Measurements from ENCODE around the gene CCT5. TPM values are rescaled to one million over a fixed set of nuclear protein-coding genes. Genes with fewer than 3 reads are reported as not detected.
"Not testable (repeated sequence)": the region's sequence is repeated elsewhere in the genome, so short reads cannot be mapped to it uniquely, and the experiment has no call there.

CCT5 gene
- total RNA-seq, 2 donors from 2014 or later = 110 to 135 TPM

DNA sequence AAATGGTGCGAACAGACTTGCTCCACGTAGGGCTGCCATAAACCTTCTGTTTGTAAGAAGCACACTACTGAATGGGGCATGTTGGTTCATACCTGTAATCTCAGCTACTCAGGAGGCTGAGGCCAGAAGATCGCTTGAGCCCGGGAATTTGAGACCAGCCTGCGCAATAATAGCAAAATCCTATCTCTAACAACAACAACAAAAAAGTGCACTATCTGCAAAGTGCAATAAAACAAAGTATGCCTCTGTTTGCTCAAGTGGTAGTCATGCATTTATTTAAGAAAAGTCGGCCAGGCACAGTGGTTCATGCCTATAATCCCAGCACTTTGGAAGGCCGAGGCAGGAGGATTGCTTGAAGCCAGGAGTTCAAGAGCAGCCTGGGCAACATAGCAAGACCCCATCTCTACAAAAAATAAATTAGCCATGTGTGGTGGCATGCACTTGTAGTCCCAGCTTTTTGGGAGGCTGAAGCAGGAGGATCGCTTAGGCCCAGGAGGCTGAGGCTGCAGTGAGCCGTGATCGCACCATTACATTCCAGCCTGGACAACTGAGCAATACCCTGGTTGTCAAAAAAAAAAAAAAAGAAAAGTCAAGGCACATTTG lies 5.6 kb upstream of the CCT5 start:
- ATAC-seq (ENCODE audit: insufficient number of reproducible peaks, low FRiP score, low read depth) (no peak), DNase-seq (ENCODE audit: low spot score) (no peak)
- TF ChIP-seq, protein P1, sequence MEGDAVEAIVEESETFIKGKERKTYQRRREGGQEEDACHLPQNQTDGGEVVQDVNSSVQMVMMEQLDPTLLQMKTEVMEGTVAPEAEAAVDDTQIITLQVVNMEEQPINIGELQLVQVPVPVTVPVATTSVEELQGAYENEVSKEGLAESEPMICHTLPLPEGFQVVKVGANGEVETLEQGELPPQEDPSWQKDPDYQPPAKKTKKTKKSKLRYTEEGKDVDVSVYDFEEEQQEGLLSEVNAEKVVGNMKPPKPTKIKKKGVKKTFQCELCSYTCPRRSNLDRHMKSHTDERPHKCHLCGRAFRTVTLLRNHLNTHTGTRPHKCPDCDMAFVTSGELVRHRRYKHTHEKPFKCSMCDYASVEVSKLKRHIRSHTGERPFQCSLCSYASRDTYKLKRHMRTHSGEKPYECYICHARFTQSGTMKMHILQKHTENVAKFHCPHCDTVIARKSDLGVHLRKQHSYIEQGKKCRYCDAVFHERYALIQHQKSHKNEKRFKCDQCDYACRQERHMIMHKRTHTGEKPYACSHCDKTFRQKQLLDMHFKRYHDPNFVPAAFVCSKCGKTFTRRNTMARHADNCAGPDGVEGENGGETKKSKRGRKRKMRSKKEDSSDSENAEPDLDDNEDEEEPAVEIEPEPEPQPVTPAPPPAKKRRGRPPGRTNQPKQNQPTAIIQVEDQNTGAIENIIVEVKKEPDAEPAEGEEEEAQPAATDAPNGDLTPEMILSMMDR (IDR thresholded peaks at IDR 0.05) = no peak
- Histone ChIP-seq H3K4me1 (ENCODE audit: control insufficient read depth in 1 of 2, low read depth in 2 of 2) (peaks cover 3 to 9% of the 10 kb centered on the region in 2 donors), H3K27me3 (replicated peaks; ENCODE audit: insufficient read depth) (no peaks in the 10 kb centered on the region), H3K36me3 (no peaks in the 10 kb centered on the region), H3K4me3 (no peak overlapping the region), H3K9me3 (no peaks in the 10 kb centered on the region), H3K27ac (no peak overlapping the region)

DNA sequence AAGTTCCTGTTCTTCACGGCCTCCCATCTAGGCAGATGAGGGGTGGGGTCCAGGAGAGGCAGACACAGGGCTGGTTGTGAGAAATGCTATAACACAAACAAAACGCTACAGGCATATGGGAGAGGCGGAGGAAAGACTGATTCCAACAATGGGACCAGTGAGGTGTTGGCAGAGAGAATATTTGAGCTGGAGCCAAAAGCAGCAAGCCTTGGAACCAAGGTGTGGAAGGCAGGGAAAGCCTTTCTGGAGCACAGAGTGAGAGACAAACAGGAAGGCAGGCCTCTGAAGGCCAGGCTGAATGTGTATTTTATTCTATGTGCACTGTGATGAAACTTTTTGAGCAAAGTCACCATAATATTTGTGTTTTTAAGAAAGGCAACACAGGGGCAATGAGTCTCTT lies 3.3 kb upstream of the CCT5 start:
- no peak overlapping the region for H3K27ac ChIP-seq
- H3K4me3 ChIP-seq = no peak overlapping the region
- H3K36me3 ChIP-seq = no peaks in the 10 kb centered on the region
- TF ChIP-seq, protein P1 (IDR thresholded peaks at IDR 0.05) = no peak
- peaks cover 12 to 19% of the 10 kb centered on the region in 2 donors for H3K4me1 ChIP-seq (ENCODE audit: control insufficient read depth in 1 of 2, low read depth in 2 of 2)
- no peaks in the 10 kb centered on the region for H3K9me3 ChIP-seq
- no peak for ATAC-seq (ENCODE audit: insufficient number of reproducible peaks, low FRiP score, low read depth)
- DNase-seq (ENCODE audit: low spot score) = no peak
- no peaks in the 10 kb centered on the region for H3K27me3 ChIP-seq (replicated peaks; ENCODE audit: insufficient read depth)

GRCh38 chr5:10247217-10247616 lies 2.9 kb upstream of the CCT5 start:
- H3K9me3 ChIP-seq; H3K27ac ChIP-seq; DNase-seq (ENCODE audit: low spot score); H3K4me3 ChIP-seq; ATAC-seq (ENCODE audit: insufficient number of reproducible peaks, low FRiP score, low read depth); H3K36me3 ChIP-seq; H3K27me3 ChIP-seq (replicated peaks; ENCODE audit: insufficient read depth): not testable (repeated sequence)
- peaks cover 15 to 24% of the 10 kb centered on the region in 2 donors for H3K4me1 ChIP-seq (ENCODE audit: control insufficient read depth in 1 of 2, low read depth in 2 of 2)

DNA sequence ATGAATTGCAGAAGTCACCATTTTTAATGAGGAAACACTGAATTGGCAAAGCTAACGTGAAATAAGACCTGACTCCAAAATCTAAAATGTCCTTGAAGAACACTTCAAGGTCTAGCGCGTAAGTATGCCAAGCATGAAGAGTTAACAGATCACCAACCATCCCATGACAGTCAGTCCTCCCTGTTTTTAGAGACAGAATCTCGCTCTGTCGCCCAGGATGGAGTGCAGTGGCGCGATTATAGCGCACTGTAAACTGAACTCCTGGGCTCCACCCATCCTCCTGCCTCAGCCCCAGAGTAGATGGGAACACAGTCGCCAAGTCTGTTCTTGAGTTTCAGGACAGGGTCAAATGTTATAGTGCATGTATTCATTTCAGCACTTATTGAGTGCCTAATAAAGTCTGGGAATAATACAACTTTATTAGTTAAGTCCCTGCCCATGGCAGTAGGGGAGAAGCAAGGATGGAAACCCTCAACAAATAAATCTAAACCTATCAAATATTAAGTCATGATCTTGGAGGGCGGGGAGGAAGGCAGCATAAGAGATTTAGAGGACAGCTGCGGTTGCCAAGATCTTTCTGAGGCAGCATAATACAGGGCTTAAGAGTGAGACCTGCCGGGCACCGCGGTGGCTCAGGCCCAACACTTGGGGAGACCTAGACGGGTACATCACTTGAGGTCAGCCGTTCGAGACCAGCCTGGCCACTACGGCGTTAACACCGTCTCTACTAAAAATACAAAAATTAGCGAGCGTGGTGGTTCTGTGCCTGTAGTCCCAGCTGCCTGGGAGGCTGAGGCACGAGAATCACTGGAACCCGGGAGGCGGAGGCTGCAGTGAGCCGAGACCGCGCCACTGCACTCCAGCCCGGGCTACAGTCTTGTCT lies 1.5 kb upstream of the CCT5 start:
- peaks cover 15 to 24% of the 10 kb centered on the region in 2 donors for H3K4me1 ChIP-seq (ENCODE audit: control insufficient read depth in 1 of 2, low read depth in 2 of 2)
- peak overlapping the region; percentile 93 for H3K4me3 ChIP-seq
- no peak for DNase-seq (ENCODE audit: low spot score)
- H3K27me3 ChIP-seq (replicated peaks; ENCODE audit: insufficient read depth) = no peaks in the 10 kb centered on the region
- TF ChIP-seq, protein P1 (IDR thresholded peaks at IDR 0.05) = no peak
- H3K9me3 ChIP-seq = no peaks in the 10 kb centered on the region
- no peaks in the 10 kb centered on the region for H3K36me3 ChIP-seq
- H3K27ac ChIP-seq = peak overlapping the region in 1 of 2 donors; percentile 74
- no peak for ATAC-seq (ENCODE audit: insufficient number of reproducible peaks, low FRiP score, low read depth)

DNA sequence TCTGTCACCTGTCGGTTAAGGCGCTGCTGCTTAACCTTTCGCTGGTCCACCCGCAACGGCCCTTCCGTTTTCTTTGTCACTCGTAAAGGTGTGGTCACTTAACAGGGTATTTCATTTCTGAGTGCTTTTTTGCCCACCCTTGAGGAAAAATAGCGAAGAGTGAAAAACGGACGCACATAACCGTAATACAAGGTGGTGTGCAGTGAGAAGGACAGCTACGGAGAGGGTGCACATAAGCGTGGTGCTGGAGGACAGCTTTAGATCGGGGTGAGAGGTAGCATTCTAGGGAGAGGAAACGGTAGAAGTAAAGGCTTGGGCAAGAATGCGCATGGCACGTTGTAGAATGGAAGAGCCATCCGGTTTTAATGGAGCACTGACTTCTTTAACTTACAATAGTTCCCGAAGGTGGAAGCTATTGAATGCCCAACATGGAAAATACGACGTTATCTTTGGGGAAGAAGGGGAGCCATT lies 761 bp downstream of the CCT5 start:
- TF ChIP-seq, protein P1 (IDR thresholded peaks at IDR 0.05) = no peak
- Histone ChIP-seq H3K27me3 (replicated peaks; ENCODE audit: insufficient read depth) (no peaks in the 10 kb centered on the region), H3K27ac (peak overlapping the region in 1 of 2 donors; percentile 74), H3K36me3 (peaks cover 2% of the 10 kb centered on the region), H3K9me3 (no peaks in the 10 kb centered on the region), H3K4me1 (ENCODE audit: control insufficient read depth in 1 of 2, low read depth in 2 of 2) (peaks cover 15 to 24% of the 10 kb centered on the region in 2 donors), H3K4me3 (peak overlapping the region; percentile 93)
- DNase-seq (ENCODE audit: low spot score) (no peak), ATAC-seq (ENCODE audit: insufficient number of reproducible peaks, low FRiP score, low read depth) (no peak)

All from thoracic aorta (tissue), 2 donors.